Smooth muscle cell (in vitro differentiated cells): ENCODE data around the gene COL23A1. TPM values are rescaled to one million over a fixed set of nuclear protein-coding genes. Genes with fewer than 3 reads are reported as not detected.
A peak's percentile ranks its signal among the peaks of the same experiment; 100 is the strongest.

Source experiments
- DNase-seq: peaks from one replicate; lab custom pipeline; 2025; ENCODE audit not compliant: unreplicated experiment; lab: John Stamatoyannopoulos, UW
- H2AFZ ChIP-seq: fragments of 200-600 bp; sonication (generic); 2 replicates; pipeline ENCODE4 v1.6.0; 2016; ENCODE audit warnings: antibody characterized with exemption, low read depth, mild to moderate bottlenecking
- H3F3A ChIP-seq: fragments of 200-600 bp; sonication (generic); 2 replicates; pipeline ENCODE4 v1.6.0; 2017; ENCODE audit warnings: antibody characterized with exemption, low read depth
- H3K27ac ChIP-seq: fragments of 200-600 bp; sonication (generic); 2 replicates; pipeline ENCODE4 v1.5.1; 2016; ENCODE audit warnings: low read depth, mild to moderate bottlenecking
- H3K27me3 ChIP-seq: fragments of 200-600 bp; sonication (generic); 2 replicates; pipeline ENCODE4 v1.6.1; 2016; ENCODE audit warnings: low read depth, mild to moderate bottlenecking
- H3K36me3 ChIP-seq: fragments of 200-600 bp; sonication (generic); 2 replicates; pipeline ENCODE4 v1.5.1; 2016; ENCODE audit warnings: low read depth
- H3K4me1 ChIP-seq: fragments of 200-600 bp; sonication (generic); 2 replicates; pipeline ENCODE4 v1.5.1; 2016; ENCODE audit warnings: low read depth
- H3K4me2 ChIP-seq: fragments of 200-600 bp; sonication (generic); 2 replicates; pipeline ENCODE4 v1.6.0; 2016; ENCODE audit warnings: mild to moderate bottlenecking
- H3K4me3 ChIP-seq: fragments of 200-600 bp; sonication (generic); 2 replicates; pipeline ENCODE4 v1.5.1; 2016; ENCODE audit warnings: mild to moderate bottlenecking
- H3K79me2 ChIP-seq: fragments of 200-600 bp; sonication (generic); 2 replicates; pipeline ENCODE4 v1.6.0; 2016; ENCODE audit warnings: low read depth, mild to moderate bottlenecking
- H3K9ac ChIP-seq: fragments of 200-600 bp; sonication (generic); 2 replicates; pipeline ENCODE4 v1.6.0; 2016; ENCODE audit warnings: low read depth
- H3K9me3 ChIP-seq: fragments of 200-600 bp; sonication (generic); replicated peaks from 2 replicates; pipeline ENCODE4 v1.5.1; 2016; ENCODE audit warnings: low read depth
- H4K20me1 ChIP-seq: fragments of 200-600 bp; sonication (generic); 2 replicates; pipeline ENCODE4 v1.6.0; 2016; ENCODE audit warnings: low read depth
- CTCF ChIP-seq: fragments of 200-600 bp; sonication (generic); IDR thresholded peaks from 2 replicates; pipeline ENCODE4 v1.5.1; 2017; ENCODE audit warnings: borderline replicate concordance, mild to moderate bottlenecking, antibody characterized with exemption; ENCODE audit not compliant: insufficient read depth, poor library complexity, severe bottlenecking
- WGBS: methylation state at CpG from one replicate; pipeline ENCODE4 v1.1.7; 2016; ENCODE audit warnings: low lambda C conversion rate; 5-methylcytosine and 5-hydroxymethylcytosine counted together
- polyA plus RNA-seq: library from polyadenylated mRNA; unstranded; fragments of >200 nt; fragmentation: Nextera tagmentation; extraction: Ambion mirVana; gene quantifications from 2 replicates; pipeline ENCODE4 v1.2.1, GENCODE V29; 2016
- total RNA-seq: library from RNA; depleted of rRNA; stranded (reverse); fragments of >200 nt; gene quantifications from 2 replicates; pipeline ENCODE4 v1.2.3, GENCODE V29; 2014

Gene COL23A1
- total and polyA plus RNA-seq, 2 experiments from 2014 or later, result 5.3 to 27.4 TPM

- Histone ChIP-seq H3K27ac (no peak overlapping the region), H3K4me1 (peaks cover 5% of the 10 kb centered on the region)
- no peak for DNase-seq
These were observed 201.0 kb downstream of the COL23A1 start for GRCh38 chr5:178389026-178389729.

GRCh38 chr5:178388386-178389025 lies 201.7 kb downstream of the COL23A1 start:
- no peak overlapping the region for H3K4me3 ChIP-seq
- H3K4me1 ChIP-seq, result peaks cover 8% of the 10 kb centered on the region
- no peak for TF ChIP-seq CTCF
- no peak for DNase-seq
- H3F3A ChIP-seq, result no peaks in the 10 kb centered on the region
- no peak overlapping the region for H3K4me2 ChIP-seq
- H3K27me3 ChIP-seq, result no peaks in the 10 kb centered on the region
- peak overlapping the region; percentile 3 for H3K27ac ChIP-seq
- H3K9me3 ChIP-seq, result no peaks in the 10 kb centered on the region
- no peaks in the 10 kb centered on the region for H3K36me3 ChIP-seq
- H3K9ac ChIP-seq, result no peak overlapping the region
- H4K20me1 ChIP-seq, result no peaks in the 10 kb centered on the region
- no peak overlapping the region for H2AFZ ChIP-seq
- WGBS, result 44% methylated on average over 8 of the region's 8 CpGs
- H3K79me2 ChIP-seq, result no peaks in the 10 kb centered on the region

More at GRCh38 chr5:178389026-178389729, 201.0 kb downstream of the COL23A1 start:
- Histone ChIP-seq H2AFZ (no peak overlapping the region), H3K9ac (no peak overlapping the region), H3K27me3 (no peaks in the 10 kb centered on the region), H3F3A (no peaks in the 10 kb centered on the region), H3K9me3 (no peaks in the 10 kb centered on the region), H3K79me2 (no peaks in the 10 kb centered on the region), H3K4me3 (no peak overlapping the region), H3K36me3 (no peaks in the 10 kb centered on the region), H3K4me2 (no peak overlapping the region), H4K20me1 (no peaks in the 10 kb centered on the region)
- TF ChIP-seq CTCF, result no peak
- 84% methylated on average over 8 of the region's 8 CpGs for whole genome bisulfite sequencing

- Histone ChIP-seq H3K36me3 (no peaks in the 10 kb centered on the region), H3K4me3 (no peak overlapping the region), H3K79me2 (no peaks in the 10 kb centered on the region), H4K20me1 (no peaks in the 10 kb centered on the region), H3F3A (no peaks in the 10 kb centered on the region), H2AFZ (no peak overlapping the region), H3K9ac (no peak overlapping the region), H3K27me3 (no peaks in the 10 kb centered on the region), H3K4me2 (no peak overlapping the region), H3K4me1 (peaks cover 8% of the 10 kb centered on the region), H3K27ac (peak overlapping the region; percentile 3), H3K9me3 (no peaks in the 10 kb centered on the region)
- TF ChIP-seq CTCF, result no peak
- DNase-seq, result no peak
- 89% methylated on average over 7 of the region's 7 CpGs for WGBS
These were observed 202.4 kb downstream of the COL23A1 start for GRCh38 chr5:178387856-178388190.
